Activated naive CD4-positive, alpha-beta T cell (primary cell): ENCODE data around the gene INSRR.

Source experiments
- DNase-seq, 4 experiments: peaks; one replicate each; lab custom pipeline; 2025; lab: John Stamatoyannopoulos, UW

The INSRR gene

DNA sequence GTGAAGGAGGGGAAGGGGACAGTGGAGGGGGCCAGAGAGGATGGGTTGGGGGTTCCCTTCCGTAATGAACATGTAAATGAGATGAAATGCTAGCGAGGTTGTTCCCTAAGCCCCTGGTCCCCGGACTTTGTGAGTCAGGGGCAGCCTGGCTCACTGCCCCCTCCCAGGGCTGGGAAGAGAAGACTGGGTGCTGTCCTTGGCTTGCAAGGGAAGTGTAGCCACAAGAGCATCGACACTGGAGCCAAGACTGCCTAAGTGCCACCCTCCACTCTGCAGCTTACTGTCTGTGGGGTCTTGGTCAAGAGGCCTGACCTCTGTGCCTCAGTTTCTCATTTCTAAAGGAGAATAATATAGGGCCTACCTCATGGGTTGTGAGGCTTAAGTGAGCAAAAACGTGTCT, 35.1 kb upstream of the INSRR start:
- DNase-seq, result no peak

DNA sequence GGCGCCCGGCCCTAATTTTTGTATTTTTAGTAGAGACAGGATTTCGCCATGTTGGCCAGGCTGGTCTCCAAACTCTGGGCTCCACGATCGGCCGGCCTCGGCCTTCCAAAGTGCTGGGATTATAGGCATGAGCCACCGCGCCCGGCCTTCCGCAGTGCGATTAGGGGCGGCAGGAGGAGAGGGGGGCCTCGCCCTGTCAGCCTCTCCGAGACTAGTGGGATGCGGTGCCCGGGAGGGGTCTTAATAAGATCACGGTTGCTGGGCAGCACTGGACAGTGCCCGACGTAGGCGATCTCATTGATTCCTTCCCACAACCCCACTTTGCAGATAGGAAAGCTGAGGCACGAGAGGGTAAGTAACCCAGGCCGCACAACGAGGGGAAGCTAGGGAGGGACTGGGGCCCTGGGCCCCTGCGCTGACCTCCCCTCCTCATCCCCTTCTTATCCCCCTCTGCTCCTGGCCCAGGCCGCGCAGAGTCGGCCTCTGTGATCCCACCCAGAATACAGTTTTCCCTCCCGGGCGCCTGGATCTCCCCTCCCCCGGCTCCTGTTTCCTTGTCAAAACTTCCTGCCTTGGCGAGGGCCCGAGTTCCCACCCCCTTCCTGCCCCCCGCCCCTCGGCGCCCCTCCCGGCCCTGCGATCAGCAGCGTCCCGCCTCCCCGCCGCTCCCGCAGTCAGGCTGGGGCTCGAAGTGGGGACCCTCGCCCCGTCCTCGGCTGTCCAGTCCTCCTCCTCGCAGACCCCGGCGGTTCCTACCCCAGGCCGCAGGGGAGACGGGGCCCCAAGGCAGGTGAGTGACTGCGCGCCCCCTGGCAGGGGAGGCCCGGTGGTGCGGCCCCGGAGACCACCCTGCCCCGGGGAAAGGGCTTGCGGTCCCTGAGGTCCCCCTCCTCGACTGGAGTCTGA, 34.4 kb upstream of the INSRR start, which contains the start of gene PEAR1:
PEAR1 (plus strand) TSS at position 671 of the 906 bp plus-strand sequence. CDS start 10,209 bp downstream, outside the sequence.
- DNase-seq, result no peak

DNA sequence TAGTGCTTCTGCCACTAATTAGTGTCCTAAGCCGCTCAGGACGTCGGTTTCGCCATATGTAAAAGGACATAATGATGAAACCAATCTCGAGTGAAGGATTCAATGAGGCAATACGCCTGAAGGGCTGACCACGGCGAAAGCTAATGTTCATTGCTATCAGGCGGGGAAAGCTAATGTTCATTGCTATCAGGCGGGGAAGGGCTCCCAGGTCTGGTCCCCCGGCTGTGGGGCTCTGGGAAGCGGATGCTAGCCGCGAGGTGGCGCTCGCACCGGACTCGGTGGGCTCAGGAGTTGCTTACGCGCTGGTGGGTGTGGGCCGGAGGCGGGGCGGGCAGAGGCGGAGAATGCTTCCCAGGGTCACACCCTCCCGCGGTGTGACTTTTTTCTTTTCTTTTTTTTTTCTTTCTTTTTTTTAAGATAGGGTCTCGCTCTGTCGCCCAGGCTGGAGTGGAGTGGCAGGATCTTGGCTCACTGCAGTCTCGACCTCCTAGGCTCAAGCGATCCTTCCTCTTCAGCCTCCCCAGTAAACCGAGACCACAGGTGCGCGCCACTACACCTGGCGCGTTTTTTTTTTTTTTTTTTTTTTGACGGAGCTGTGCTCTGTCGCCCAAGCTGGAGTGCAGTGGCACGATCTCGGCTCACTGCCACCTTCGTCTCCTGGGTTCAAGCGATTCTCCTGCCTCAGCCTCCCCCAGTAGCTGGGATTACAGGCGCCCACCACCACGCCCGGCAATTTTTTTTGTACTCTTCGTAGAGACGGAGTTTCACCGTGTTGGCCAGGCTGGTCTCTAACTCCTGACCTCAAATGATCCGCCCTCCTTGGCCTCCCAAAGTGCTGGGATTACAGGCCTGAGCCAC, 33.5 kb upstream of the INSRR start:
- peak; percentile 54 to 77 (median 69) for DNase-seq

DNA sequence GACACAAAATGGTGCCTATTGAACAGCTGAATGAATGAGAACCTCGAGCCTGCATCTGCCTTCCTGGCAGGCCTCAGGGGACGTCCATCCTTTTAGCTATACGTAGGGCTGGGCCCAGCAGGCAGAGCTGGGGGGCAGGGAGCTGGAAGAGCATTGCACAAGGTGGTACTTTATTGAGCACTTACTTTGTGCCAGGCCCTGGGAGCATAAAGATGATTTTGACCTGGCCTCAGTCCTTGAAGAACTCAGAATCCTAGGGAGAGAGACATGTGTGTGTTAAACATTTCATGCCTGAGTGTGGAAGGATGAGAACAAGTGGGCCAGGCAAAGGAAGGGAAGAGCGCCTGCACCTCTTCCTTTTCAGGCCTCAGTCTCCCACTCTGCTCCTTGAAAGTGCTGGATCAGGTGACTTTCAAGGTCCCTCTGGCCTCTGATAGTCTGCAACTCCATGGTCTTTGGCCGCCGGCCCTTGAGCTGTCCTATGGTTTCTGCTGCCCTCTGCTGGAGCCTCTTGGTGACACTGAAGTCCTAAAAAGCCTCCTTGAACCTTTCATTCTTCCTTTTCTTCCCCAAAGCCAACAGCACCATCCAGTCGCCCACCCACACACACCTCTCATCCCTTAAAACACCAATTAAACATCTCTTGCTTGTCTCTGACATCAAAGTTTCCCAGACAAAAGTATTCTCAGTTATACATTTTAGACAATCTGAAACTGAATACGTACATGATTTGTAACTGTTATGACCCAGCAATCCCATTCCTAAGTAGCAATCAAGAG, 31.1 kb upstream of the INSRR start:
- DNase-seq, result peak in 2 of 4 experiments; percentile 14 to 31

DNA sequence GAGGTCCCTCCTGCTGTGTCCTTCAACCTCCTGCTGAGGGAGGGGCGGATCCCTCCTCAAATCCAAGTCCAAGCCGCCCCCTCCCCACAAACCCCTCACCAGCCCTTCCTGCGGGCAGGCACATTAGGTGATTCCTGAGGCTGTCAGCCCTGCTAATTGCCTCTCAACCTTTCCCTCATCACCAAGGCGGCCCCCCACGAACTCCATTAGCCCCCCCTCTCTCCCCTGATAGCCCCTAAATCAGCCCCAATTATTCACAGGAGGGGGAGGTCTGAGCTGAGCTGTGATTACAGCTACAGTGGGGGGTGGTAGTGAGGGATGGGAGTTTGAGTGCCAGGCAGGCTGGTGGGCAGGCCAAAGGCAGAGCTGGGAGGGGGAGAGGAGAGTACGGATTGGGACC, 28.8 kb upstream of the INSRR start:
- no peak for DNase-seq

DNA sequence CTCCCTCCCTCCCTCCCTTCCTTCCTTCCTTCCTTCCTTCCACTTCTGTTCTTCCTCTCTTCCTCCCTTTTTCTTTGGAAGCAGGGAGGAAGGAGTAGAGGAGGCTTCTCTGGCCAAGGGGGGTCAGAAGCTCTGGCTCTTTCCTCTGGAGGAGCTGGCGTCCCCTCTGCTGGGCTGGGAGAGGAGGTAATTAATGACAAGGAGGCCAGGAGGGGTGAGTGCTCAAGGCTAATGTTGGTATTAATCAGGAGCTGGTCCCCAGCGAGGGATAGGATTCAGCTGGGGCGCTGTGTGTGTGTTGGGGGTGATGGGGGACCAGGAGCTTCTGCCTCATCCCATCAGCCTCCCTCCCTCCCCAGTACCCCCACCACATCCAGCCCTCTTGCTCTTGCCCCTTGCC, 28.4 kb upstream of the INSRR start:
- no peak for DNase-seq

DNA sequence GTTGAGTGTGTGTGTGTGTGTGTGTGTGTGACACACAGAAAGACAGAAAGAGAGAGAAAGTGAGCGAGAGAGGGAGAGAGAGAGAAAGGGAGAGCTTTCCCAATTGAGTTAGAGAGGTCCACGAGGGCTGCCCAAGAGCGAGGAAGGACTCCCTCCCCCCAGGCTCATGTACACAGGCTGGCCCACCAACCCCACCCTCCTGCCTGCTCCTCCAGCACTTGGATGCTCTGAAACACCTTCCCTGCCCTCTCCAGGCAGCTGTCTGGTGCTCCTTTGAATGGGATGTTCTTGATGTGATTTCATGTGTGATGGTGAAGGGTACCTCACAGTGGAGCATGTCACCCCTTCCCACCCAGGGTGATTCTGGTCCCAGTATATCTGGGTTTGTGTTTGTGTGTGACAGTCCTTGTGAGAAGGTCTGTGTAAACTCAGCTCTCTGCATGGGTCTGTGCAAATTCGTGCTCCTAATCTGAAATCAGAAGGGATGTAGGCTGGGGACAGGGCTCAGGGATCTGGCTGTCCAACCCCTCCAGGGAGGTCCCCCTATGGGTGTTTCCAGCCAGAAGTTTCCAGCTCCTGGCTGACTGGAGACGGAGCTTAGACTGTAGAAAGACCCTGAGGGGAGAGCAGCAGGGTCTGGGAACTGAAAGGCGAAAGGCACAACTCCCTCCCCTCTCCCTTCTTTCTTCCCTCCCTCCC, 27.8 kb upstream of the INSRR start:
- no peak for DNase-seq

DNA sequence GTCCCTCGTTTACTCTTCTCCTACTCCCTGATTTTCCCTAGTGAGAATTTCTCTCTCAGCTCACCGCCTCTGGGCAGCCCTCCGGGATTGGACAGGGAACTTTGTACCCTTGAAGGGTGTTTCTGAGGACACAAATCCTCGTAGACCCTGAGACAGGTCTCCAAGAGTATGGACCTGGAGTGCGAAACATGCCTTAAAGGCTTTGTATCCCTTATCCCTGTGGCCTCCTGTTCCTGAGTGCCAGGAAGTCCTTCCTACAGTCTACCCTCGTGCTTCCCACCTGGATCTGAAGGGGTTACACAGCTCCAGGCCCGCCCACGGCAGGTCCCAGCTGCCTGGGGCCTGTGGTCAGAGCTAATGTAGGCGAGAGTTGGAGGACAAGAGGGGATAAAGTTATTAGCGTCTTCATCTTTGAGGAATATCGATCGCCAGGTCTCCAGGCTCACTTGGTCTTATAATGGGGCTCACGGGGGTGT, 27.0 kb upstream of the INSRR start:
- DNase-seq, result no peak

DNA sequence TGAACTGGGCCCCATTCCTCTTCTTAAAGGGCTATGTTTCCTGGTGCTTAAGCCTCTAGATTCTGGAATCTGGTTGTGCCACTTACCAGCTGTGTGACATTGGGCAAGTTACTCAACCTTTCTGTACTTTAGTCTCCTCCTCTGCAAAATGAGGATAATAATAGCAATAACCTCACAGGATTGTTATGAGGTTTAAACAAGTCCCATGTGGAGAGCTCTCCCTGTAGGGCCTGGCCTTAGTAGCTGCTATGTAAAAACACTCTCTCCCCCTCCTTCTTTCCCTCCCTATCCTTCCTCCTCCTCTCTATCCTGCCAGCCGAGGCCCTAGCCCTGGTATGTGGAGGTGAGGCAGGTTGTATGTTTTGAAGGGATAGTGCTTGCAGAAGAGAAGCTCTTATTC, 26.4 kb upstream of the INSRR start:
- DNase-seq, result no peak

DNA sequence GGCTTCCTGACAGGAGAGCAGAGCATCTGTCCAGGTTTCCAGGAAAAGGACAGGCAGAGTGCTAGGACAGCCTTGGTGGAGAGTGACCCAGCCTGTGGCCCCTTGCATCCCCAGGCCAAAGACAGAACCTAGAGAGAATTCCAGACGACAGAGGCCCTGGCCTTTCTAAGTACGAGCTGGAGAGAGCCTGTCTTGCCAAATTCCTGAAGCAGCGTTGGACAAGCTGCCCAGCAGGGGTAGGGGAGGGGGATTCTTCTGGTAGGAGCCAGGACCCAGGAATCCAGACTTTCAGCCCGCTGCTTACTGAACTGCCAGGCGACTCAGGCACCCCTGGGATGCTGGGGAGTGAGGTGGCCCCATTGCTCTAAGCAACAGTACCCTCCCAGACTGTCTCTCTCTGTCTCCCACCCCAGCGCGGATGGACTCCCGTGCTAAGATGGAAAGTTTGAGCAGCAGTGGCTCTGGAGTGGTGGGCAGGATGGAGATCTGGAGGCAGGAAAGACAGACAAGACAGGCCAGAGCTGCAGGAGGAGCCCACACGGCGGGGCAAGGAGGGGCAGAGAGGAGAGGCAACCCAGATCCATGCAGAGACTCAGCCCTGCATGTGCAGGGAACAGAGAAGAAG, 25.8 kb upstream of the INSRR start:
- DNase-seq, result no peak

DNA sequence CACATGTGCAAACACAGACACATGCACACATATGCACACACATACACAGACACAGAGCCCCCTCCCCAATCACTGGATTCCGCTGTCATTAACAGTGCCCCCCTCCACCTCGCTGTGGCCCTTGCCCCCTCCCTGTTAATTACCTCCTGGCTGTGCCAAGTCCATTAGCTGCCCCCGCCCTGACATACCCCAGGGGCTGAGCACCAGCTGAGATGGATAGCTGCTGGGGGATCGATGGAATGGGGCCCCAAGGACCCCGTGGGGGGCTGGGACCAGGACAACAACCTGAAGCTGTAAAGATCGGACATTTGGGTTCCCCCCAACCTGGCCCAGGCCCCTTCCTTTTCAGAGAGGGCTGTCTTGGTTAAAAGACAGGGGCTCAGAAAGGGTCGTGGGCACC, 25.0 kb upstream of the INSRR start:
- no peak for DNase-seq

DNA sequence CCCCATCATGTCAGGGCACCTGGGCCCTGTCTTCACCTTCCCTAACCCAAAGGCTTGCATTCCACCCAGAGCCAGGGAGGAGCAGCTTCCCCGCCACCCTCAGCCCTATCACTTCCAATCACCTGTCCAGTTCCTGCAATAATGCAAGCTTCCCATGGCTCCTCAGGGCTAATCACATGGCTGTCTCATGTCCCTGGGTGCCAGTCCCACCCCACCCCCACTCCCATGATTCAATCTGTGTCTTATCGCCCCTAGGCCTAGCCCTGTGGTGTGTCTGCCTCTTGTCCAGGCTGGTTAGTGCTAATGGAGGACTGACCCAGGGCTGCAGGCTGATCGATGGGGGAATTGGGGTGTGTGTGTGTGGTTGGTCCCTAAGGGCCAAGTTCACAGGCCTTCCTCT, 23.6 kb upstream of the INSRR start:
- DNase-seq, result no peak

DNA sequence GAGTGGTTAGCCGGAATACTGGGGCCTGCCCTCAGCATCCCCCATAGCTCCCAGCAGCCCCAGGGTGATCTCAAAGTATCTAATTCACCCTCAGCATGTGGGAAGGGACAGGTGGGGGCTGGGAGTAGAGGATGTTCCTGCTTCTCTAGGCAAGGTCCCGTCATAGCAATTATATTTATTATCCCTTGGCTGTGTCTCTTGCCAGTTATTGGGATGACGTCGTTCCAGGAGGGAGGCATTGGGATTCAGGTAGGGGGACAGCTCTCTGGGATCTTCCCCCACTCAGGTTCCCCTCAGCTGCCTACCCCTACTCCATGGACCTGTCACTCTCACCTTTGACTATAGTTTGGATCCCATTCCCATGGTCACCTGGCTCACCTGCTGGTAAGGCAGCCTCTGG, 22.7 kb upstream of the INSRR start:
- DNase-seq, result no peak

DNA sequence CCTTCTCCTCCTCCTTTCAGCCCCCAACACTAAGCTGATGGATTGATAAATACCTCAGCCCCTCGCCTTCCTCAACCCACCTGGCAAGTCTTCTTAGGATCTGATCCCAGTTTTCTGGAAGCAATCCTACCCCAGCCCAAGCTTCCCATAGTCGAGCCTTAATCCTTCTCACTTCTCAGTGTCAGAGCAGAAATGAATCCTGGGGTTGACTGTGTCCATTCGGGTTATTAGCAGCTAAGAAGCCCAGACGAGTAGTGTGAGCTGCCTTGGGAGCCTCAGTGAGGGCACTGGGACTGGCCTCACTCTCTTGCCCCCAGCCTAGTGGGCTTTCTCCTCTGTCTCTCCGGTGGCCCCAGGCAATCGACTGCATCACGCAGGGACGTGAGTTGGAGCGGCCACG, 22.2 kb upstream of the INSRR start:
- DNase-seq, result no peak

DNA sequence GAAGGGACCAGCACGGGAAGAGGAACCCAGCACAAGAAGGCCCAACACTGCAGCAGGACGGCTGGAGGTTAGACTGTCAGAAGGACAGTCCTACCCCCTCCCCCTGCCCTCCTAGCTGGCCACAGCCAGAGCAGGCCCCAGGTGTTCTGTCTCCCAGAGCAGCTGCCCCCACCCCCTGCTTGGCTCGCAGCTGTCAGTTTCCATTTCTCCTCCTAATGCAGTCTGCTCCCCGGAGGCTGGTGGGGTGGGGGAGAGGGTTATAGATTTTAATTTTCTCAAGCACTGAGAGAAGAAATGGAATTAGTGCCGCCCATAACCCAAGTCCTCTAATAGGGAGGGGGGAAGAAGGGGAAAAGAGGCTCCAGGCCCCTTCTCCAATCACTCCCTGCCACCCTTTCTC, 21.6 kb upstream of the INSRR start:
- DNase-seq, result no peak

DNA sequence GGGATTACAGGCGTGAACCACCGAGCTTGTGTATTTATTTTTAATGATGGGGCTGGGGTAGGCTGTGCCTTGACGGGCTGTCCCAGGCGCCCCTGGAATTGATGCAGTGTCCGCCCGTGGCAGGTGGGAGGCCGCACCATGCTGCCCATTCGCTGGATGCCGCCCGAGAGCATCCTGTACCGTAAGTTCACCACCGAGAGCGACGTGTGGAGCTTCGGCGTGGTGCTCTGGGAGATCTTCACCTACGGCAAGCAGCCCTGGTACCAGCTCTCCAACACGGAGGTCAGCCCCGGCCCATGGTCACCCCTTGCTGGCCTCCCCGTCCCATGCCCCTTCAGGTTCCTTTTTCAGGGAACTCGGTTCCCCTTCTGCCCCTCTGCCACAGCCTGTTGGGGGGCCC, 21.0 kb upstream of the INSRR start:
- no peak for DNase-seq

DNA sequence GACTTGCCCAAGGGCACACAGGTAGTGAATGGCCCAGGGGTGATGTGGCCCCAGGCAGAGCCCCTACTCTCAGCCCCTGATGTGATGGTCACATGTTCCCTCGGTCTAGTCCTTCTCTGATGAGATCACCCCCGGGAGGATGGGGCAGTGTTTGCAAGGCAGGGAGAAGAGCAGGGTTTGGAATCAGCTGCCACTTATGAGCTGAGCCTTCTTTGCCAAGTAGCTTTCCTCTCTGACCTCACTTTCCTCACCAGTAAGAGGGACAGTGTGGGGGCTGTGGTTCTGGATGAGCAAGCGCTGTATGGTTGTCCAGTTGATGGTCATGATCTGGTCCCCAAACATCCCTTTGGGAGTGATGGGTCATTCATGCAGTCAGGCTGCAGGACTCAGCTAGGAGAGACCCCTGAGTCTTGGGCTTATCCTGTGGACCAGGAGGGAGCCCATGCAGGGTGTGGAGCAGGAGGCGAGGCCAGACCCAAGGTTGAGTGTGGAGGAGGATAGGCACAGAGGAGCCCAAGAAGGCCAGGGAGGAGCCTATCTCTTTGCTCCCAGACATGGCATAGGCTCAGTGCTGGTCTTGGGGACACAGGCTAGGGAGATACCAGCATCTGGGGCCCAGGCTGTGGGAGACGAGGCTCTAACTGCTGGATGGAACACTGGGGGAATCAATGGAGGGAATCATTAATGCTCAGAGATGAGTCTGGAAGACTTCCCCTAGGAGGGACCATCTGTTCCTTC, 18.7 kb upstream of the INSRR start:
- no peak for DNase-seq

DNA sequence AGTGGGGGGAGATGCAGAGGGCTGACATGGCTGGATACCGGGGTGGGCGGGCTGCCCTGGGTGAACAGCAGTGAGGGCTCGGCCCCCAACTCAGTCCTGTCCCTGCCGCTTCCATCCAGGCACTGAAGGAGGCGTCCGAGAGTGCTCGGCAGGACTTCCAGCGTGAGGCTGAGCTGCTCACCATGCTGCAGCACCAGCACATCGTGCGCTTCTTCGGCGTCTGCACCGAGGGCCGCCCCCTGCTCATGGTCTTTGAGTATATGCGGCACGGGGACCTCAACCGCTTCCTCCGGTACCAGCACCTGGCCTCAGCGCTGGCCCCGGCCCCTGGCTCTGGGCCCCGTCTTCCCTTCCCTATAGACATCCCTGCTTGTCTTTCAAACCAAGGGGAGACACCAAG, 17.4 kb upstream of the INSRR start:
- DNase-seq, result no peak

DNA sequence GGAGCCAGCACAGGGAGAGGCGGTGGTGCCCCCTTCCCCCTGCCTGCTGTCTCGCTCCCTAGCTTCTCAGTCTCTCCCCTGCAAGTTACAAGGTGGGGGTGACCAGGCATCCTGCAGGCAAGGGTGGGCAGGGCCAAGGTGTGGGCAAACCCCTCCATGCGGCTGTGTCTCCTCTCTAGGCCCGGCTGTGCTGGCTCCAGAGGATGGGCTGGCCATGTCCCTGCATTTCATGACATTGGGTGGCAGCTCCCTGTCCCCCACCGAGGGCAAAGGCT, 16.4 kb upstream of the INSRR start:
- DNase-seq, result no peak

DNA sequence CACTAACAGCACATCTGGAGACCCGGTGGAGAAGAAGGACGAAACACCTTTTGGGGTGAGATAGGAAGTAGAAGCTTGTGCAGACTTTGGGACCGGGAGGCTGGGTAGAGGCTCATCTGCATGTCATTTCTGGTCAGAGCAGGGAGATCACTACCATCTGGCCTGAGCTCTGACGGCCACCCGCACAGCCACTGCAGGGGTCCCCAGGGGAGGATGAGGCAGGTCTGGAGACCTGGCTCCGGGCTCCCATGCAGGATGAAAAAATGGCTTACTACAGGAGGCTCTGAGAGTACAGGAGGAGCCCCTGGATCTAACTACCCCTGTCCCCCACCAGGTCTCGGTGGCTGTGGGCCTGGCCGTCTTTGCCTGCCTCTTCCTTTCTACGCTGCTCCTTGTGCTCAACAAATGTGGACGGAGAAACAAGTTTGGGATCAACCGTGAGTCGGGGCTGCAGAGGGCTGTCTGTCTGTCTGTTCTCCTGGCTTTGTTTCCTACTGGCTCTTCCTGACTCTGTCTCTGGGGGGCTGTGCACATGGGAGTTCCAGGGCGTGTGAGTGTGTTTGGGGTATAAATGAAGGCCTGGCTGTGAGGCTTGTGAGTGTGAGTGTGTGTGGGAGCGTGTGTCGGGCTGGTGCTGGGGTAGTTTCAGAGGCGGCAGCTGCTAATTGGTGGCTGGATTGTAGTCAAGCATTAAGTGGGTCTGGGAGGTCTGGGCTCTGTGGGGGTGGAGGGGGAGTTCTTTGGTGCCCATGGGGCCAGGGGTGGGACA, 15.8 kb upstream of the INSRR start:
- no peak for DNase-seq
